GM12874 (cell line): ENCODE measurements around the gene DUSP18.

Experiments used
- TF ChIP-seq, protein P1 (sequence below): IDR thresholded peaks from 2 replicates; pipeline ENCODE4 v1.5.1; 2011; ENCODE audit warnings: low read depth, mild to moderate bottlenecking, control low read depth, low read length, moderate library complexity; ENCODE audit not compliant: insufficient read depth

The DUSP18 gene

GRCh38 chr22:30634471-30635233, 33.0 kb downstream of the DUSP18 start:
- TF ChIP-seq, protein P1, sequence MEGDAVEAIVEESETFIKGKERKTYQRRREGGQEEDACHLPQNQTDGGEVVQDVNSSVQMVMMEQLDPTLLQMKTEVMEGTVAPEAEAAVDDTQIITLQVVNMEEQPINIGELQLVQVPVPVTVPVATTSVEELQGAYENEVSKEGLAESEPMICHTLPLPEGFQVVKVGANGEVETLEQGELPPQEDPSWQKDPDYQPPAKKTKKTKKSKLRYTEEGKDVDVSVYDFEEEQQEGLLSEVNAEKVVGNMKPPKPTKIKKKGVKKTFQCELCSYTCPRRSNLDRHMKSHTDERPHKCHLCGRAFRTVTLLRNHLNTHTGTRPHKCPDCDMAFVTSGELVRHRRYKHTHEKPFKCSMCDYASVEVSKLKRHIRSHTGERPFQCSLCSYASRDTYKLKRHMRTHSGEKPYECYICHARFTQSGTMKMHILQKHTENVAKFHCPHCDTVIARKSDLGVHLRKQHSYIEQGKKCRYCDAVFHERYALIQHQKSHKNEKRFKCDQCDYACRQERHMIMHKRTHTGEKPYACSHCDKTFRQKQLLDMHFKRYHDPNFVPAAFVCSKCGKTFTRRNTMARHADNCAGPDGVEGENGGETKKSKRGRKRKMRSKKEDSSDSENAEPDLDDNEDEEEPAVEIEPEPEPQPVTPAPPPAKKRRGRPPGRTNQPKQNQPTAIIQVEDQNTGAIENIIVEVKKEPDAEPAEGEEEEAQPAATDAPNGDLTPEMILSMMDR, result peak; percentile 90

DNA sequence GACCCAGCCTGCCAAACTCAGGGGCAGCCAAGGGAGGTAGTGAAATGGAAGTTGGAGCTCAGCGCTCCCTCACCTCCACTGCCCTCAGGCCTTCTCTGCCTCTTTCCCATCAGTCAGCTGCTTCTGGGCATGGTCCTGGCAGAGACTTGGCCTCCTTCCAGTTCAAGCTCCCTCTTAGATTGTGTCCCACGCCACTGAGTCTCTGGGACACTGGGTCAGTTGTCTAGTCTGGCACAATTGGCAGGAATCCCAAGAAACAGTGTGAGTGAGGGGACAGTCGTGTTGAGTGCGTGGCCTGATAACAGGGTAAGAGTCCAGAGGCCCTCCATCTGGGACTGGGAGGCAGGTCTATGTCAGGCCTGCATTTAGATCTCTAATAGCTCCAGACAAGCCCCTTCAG, 39.2 kb downstream of the DUSP18 start:
- TF ChIP-seq, protein P1, result no peak

DNA sequence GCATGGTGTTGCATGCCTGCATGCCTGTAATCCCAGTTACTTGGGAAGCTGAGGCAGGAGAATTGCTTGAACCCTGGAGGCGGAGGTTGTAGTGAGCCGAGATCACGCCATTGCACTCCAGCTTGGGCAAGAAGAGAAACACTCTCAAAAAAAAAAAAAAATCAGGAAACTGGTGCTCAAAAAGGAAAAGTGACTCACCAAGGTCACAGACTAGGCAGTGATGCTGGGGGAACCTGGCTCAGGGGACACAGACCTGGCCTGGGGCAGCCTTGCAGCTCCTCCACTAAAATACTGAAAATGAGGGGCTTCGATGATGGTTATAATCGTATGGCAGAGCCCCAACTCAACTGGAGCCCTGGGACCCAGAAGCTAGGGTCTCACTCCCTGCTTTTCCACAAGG, 40.2 kb downstream of the DUSP18 start:
- TF ChIP-seq, protein P1, result no peak

GRCh38 chr22:30626413-30626812, 41.3 kb downstream of the DUSP18 start:
- TF ChIP-seq, protein P1, result no peak

- TF ChIP-seq, protein P1, result no peak
Measured at GRCh38 chr22:30617819-30618218, 49.9 kb downstream of the DUSP18 start.

- TF ChIP-seq, protein P1, result no peak
Measured at GRCh38 chr22:30615543-30615954, 52.1 kb downstream of the DUSP18 start.

GRCh38 chr22:30614879-30615278, 52.8 kb downstream of the DUSP18 start:
- TF ChIP-seq, protein P1, result no peak
